Measurements from ENCODE around the gene MEFV.
"Not testable (repeated sequence)": the region's sequence is repeated elsewhere in the genome, so short reads cannot be mapped to it uniquely, and the experiment has no call there.

MEFV gene, protein sequence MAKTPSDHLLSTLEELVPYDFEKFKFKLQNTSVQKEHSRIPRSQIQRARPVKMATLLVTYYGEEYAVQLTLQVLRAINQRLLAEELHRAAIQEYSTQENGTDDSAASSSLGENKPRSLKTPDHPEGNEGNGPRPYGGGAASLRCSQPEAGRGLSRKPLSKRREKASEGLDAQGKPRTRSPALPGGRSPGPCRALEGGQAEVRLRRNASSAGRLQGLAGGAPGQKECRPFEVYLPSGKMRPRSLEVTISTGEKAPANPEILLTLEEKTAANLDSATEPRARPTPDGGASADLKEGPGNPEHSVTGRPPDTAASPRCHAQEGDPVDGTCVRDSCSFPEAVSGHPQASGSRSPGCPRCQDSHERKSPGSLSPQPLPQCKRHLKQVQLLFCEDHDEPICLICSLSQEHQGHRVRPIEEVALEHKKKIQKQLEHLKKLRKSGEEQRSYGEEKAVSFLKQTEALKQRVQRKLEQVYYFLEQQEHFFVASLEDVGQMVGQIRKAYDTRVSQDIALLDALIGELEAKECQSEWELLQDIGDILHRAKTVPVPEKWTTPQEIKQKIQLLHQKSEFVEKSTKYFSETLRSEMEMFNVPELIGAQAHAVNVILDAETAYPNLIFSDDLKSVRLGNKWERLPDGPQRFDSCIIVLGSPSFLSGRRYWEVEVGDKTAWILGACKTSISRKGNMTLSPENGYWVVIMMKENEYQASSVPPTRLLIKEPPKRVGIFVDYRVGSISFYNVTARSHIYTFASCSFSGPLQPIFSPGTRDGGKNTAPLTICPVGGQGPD

DNA sequence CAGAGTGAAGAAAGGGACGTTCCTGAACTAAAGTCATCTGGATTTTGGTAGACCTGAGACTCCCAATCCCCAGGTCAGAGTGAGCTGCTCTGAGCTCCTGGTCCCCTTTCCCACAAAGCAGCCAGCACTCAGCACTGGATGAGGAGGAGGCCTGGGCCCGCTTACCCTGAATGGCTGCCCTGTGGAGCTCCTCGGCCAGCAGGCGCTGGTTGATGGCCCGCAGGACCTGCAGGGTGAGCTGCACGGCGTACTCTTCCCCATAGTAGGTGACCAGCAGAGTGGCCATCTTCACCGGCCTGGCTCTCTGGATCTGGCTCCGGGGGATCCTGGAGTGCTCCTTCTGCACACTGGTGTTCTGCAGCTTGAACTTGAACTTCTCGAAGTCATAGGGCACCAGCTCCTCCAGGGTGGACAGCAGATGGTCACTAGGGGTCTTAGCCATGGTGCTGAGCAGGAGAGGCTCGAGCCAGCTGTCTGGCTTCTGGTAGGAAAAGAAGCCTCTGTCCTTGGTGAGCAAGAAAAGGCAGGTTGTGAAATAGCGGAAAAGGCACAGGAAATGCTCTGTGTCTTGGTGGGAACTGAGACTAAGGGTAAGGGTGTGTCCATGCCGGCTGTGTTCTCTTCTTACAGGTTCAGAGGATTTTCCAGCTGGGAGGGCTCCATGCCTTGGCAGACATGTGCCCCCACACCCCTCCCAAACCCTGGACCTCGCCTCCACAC is at the start of gene MEFV:
TSS of gene MEFV (minus strand) at position 488 of the 720 bp plus-strand sequence. CDS start at position 442, 46 bp downstream.
- no peak for DNase-seq

DNA sequence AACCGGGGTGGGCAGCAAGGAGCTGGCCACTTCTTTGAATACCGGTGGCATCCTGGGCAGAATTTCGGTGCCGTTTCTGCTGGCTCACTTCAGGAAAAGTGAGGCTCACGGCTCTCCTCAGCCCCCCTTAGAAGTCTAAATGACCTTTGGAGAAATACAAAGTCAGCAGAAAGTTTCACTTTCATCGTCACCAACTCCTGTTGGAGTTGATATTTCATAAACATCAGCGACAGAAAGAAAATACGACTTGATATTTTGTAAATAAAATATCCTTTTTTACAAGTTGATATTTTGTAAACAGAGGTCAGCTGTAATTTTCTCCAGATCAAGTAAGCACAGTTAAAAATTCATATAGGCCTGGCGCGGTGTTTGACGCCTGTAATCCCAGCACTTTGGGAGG is 49.6 kb upstream of the MEFV start:
- no peak for DNase-seq

DNA sequence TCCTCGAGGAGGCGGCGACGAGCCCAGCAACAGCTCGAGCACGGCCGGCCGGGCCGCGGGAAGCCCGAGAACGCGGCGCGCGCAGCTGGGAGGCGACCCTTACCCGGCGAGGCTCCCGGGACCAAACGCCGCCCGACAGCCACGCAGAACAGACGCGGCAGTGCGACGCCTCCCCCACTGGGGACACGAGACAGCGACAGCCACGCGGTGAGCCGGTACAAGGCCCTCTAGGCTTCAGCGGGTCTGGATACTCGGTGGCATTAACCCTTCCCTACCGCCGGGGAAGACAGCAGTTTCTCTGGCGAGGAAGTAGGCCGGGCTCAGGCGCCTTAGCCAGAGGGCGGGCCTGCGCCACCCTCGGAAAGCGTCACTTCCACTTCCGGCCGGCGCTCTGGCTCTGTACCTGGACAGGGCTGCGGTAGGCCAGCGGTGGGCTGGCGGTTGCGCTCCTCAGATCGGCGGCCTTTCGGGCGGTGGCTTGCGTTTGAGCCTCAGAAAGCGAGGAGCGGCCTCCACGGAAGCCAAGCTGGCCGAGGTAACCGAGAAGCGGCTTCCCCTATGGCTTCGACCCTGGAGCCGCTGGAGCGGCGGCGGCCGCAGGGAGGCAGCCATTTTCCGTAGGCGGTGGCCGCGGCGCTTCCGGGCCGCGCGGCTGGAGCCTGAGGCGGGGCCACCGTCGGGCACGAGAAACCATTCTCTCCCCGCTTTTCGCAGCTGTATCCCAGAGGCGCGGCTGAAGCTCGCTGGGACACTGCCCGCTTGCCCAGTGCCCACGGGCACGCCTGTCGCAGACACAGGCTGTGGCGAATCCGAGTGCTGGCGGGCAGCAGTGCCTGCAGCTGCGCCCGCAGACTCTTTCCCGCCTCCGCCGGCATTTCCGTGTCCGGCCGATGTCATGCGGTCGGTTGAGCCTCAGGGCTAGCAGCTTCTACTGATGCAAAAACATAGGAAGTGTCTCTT is 49.0 kb upstream of the MEFV start, which contains the start of the genes TIGD7 and ZNF75A:
TSS of gene TIGD7 (minus strand) at position 322 of the 960 bp plus-strand sequence. CDS start 4,816 bp downstream, outside the sequence.
TSS of gene ZNF75A (plus strand) at position 389 of the 960 bp plus-strand sequence. CDS start 2,932 bp downstream, outside the sequence.
- peak; percentile 45 for DNase-seq

DNA sequence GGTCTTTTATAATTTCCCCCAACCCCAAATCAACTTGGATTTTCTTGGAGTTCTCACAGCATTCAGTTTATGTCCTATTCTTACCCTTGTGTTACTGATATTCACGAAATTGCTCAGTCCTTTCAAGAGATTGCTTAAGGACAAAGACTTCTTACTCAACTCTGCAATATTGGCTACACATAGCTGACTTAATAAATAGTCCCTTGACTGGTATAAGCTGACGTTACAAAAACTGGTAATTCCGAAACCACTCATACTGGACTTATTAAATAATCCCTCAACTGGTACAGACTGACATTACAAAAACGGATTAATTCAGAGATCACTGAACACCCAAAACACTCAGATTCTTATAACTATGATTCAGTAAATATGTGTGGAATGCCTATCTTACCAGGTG is 47.9 kb upstream of the MEFV start:
- DNase-seq: no peak

DNA sequence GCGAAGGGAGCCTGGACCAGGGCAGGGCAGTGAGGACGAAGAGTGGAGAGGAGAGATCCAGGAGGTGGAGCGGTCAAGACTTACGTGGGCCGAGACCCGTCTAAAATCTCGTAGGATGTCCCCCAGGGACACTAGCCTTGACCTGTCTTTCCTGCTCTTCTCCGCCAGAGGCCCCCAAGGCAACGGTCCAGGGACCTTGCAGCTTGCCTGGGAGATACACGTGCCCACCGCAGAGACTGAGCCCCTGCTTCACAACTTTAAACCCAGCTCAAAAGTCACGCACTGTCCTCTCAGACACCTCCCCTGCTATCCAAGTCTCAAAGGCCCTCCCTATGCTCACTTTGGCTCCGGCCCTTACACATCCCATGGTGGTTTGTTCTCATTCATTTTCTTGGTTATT is 39.4 kb upstream of the MEFV start:
- DNase-seq: no peak

DNA sequence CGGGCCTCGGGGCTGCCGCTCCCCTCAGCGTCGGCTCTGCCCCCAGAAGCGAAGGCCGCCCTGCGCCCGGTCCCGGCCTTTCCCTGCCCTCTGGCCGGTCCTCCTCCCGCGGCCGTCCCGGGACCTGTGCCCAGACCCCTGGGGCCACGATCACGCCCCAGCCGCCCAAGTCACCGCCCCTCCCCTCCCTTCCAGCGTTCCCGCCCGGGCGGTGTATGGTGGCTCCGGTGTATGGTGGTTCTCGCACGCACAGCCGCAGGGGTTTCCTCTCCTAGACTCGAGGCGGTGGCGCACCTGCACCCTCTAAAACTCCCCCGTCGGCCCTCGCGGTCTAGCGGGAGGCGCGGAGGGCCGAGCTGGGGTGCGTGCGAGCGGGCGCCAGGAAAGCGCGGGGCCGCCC is 38.8 kb upstream of the MEFV start:
- DNase-seq: no peak

DNA sequence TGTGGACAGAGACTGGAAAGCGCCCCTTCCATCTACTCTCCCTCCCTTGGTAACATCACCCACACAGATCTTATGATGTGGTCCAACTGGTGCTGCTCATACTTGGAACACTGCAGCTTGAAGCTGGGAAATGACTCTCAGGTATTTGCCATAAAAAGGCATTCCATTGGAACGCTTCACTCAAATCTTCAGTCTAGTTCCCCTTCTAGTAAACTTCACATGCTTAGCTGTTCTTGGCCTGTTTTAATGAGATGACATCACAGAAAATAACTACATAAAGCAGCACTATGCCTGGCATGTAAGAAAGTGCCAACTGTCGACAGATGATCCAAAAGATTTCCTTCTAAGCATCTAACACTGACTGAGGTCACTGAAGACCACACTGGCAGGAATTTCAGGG is 36.2 kb upstream of the MEFV start:
- no peak for DNase-seq

DNA sequence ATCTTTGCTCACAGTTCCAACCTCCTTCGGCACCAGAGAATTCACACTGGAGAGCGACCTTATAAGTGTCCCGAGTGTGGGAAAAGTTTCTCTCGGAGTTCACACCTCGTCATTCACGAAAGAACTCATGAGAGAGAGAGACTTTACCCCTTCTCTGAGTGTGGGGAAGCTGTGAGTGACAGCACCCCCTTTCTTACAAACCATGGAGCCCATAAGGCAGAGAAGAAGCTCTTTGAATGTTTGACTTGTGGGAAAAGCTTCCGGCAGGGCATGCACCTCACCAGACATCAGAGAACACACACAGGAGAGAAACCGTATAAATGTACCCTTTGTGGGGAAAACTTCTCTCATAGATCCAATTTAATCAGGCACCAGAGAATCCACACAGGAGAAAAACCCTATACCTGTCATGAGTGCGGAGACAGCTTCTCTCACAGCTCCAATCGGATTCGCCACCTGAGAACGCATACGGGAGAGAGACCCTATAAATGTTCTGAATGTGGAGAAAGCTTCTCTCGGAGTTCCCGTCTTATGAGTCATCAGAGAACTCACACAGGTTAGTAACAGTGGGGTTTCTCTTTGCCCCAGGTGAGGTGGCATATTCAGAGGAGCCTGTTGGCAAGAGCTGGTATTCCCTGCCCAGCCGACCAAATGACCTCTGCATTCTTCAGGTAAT is 33.7 kb upstream of the MEFV start:
- no peak for DNase-seq

DNA sequence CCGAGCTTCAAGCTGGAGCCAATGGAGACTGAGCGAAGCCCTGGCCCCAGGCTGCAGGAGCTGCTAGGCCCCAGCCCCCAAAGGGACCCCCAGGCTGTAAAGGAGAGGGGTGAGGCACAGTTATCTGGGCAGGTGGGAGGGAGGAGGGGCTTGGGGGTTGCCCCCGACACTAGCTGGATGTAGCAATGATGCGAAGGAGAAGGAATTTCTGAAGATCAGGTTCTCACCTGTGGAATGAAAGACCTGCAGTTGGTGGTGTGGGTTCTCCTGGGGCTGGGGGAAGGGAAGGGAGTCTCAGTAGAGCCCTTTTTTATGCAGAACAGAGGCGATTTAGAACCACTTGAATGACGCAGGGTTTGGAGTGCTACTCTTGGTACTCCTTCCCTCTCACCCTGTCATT is 28.7 kb upstream of the MEFV start:
- no peak for DNase-seq

DNA sequence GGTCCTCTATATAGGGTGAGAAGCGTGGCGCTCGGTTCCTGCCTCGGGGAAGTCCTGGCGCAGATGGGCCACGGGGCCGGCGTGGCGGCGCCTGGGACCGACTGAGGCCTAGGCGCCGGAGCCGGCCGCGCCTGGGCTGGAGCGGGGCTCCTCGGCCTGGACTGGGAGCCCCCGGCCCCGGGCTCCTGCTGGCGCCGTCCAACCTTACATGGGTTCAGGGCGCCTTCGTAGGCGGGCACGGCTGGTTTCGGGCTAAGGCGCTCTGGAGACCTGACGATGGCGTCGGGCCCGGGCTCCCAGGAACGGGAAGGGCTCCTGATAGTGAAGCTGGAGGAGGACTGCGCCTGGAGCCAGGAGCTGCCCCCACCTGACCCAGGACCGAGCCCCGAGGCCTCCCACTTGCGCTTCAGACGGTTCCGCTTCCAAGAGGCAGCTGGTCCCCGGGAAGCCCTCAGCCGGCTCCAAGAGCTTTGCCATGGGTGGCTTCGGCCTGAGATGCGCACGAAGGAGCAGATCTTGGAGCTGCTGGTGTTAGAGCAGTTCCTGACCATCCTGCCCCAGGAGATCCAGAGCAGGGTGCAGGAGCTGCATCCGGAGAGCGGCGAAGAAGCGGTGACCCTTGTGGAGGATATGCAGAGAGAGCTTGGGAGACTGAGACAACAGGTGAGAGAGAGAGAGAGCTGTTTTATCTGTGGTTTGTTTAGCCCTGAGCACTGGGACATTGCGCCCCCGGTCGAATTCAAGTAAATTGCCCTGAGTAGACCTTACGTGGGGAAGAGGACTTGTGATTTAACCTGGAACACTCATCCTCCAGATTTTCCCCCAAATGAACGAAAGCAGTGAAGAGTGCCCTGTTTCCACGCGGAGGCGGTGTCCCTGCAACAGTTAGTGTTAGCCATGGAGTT is 27.4 kb upstream of the MEFV start:
- DNase-seq: no peak

DNA sequence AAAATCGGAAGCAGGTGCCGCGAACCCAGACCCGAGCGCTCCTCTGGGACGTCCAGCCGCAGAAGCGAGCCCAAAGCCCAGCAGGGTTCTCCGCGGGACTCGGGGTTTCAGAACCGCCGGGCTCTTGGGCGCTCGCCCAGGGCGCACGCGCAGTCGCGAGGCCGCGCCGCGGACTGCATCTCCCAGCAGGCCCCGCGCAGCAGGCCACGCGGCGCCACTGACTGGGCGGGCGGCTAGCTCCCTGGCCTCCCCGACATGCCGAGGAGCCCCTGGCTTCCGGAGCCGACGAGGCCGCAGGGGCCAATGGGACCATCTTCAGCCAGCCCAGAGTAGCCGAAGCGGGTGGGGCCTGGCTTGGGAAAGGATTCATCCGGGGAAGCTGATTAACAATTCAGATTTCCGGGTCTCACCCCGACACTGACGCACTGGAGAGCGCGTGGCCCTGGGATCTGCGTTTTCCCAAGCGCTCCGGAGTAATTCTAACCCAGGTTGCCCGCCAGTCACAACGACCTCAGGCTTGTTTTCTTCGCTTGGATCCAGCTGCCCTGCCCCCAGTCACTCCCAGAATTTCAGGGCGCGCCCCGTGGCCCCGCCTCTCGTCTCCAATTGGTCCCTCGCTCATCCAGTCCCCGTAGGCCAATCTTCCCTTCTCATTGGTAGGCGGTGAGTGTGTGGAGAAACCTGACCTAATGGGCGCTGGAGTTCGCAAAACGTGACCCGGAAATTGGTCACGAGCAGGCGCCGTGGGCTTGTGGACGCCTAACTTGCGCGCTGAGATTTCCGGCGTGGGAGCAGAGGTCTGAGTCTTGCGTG is 26.5 kb upstream of the MEFV start, which contains the start of gene ZNF263:
TSS of gene ZNF263 (plus strand) at position 762 of the 813 bp plus-strand sequence. CDS start 328 bp downstream, outside the sequence.
- DNase-seq: peak; percentile 88

DNA sequence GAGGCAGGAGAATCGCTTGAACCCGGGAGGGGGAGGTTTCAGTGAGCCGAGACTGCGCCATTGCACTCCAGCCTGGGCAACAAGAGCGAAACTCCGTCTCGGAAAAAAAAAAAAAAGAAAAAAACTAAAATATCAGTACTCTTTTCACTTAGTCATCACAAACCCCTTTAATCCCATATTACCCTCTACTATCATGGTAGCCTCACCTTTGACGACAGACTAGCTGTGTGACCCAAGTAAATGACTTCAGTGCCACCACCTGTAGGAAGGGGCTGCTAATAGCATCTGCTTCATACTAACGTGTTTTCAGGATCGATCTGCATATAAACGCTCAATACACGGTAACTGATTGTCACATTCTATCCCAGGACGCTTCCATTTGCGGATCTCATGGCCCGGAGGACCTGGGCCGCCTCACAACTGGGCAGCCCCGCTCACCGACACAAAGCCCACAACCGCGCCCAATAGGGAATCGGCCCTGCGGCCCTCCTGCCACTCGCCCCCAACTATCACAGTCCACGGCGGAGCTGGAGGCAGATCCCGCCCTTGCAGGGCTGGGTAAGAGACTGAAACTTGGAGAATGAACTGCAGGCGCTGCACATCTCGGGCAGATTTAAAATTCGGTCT is 25.8 kb upstream of the MEFV start:
- no peak for DNase-seq

DNA sequence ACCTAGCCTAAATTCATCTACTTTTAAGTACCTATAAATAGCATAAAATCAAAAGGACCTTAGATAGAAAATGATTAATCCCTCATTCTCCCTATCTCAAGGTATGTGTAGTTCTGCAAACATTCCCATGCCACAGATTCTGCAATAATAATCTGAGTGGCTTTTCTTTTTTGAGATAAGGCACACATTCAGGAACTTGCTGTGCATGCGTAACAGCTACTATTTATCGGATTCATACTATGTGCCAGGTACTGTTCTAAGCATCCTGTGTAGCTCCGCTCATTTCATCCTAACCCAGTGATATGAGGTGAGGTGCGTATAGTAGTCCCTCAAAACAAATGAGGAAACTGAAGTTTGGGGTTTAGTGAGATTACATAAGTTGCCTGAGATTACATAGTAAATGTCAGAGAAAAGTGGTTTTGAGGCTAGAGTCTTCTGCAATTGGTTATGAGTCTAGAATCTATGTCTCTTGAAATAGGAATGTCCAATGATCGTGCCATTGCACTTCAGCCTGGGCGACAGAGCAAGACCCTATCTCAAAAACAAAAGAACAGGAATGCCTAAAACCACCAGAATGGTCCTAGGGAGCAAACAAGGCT is 24.9 kb upstream of the MEFV start:
- DNase-seq: no peak

DNA sequence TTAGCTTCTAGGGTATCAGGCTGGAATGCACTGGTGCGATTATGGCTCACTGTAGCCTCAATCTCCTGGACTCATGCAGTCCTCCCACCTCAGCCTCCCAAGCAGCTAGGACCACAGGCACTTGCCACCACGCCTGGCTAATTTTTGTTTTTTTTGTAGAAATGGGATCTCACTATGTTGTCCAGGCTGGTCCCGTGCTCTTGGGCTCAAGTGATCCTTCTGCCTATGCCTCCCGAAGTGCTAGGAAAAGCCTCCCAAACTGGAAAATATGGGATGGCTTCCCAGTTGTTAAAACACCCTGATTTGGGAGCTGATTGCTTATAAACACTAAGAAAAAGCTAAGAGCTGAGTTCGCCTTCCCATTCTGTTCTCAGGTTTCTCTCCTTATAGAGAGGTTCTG is 20.2 kb upstream of the MEFV start:
- DNase-seq: no peak

DNA sequence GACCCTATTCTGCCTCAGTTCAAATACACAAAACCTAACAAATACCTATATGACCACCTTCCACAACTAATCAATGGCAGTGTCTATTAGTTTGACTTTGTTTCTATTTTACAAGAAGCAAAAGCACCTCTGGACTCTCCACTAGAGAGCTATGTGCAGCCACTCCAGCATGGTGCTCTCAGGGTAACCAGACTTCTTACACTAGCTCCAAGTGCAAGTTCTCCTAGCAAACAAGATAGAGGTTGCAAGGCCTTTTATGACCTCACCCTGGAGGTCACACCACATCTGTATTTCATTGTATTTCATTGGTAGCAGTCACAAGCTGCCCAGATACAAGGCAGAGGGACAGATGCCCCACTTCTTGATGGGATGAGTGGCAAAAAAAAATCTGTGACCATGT is 18.5 kb upstream of the MEFV start:
- DNase-seq: no peak

DNA sequence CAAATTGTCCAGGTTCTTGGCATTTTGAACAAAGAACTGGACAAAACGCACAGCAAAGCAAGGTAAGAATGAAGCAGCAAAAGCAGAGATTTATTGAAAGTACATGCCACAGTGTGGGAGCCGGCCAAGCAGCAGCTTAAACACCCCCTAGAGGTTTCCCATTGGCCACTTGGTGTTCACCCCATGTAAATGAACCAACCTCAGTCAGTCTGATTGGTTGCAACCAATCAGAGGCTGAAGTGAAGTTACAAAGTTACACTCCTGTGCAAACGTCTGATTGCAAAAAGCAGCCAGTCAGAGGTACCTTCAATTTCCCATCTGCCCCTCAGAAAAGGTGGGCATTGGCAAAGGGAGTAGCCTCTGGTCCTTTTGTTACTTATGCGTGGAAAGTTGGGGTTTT is 18.1 kb upstream of the MEFV start:
- DNase-seq: no peak

DNA sequence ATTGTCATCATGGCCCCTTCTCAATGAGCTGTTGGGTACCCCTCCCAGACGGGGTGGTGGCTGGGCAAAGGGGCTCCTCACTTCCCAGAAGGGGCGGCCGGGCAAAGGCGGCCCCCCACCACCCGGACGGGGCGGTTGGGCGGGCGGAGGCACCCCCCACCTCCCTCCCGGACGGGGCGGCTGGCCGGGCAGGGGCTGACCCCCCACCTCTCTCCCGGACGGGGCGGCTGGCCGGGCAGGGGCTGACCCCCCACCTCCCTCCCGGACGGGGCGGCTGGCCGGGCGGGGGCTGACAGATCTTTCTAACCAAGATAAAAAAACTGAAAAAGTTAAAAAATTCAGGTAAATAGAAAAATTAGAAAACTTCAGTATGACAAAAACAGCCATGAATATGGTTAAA is 14.8 kb upstream of the MEFV start:
- DNase-seq: not testable (repeated sequence)

DNA sequence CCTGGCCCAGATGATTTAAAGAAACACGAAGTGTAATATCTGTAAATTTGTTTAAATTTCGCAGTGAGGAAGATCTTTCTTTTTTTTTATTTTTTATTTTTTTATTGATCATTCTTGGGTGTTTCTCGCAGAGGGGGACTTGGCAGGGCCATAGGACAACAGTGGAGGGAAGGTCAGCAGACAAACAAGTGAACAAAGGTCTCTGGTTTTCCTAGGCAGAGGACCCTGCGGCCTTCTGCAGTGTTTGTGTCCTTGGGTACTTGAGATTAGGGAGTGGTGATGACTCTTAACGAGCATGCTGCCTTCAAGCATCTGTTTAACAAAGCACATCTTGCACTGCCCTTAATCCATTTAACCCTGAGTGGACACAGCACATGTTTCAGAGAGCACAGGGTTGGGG is 14.3 kb upstream of the MEFV start:
- not testable (repeated sequence) for DNase-seq
